ENCODE measurements around the gene FBXO11. TPM values are rescaled to one million over a fixed set of nuclear protein-coding genes. Genes with fewer than 3 reads are reported as not detected.

Gene FBXO11
- total and polyA plus RNA-seq, 2 experiments from 2014 or later: 27.4 to 43.5 TPM

DNA sequence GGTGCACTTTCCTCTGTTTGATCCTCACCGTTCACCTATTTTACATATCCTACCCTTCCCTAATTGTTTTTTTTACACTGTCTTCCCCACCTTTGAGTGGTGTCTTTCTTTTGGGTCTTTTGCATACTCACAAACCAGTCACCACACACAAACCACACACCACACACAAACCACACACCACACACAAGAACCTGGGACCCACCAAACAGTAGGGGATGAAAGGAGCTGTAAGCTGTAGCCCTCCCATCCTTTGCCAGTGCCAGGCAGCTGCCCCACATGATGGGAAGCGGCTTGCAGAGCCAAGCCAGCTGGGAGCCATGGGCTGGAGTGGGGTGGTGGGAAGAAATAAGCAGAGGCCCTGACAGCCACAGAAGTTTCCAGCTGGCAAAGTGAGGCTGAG is 162.2 kb downstream of the FBXO11 start:
- Histone ChIP-seq H3K4me1 (ENCODE audit: low read depth) (no peaks in the 10 kb centered on the region), H3K9me3 (ENCODE audit: low read depth) (no peaks in the 10 kb centered on the region), H3K36me3 (no peaks in the 10 kb centered on the region), H3K4me3 (no peak overlapping the region), H3K27me3 (no peaks in the 10 kb centered on the region), H3K27ac (no peak overlapping the region)
- TF ChIP-seq CTCF (IDR thresholded peaks at IDR 0.05; ENCODE audit: low read depth, low read length): no peak
- DNase-seq (ENCODE audit: low read depth in 1 of 2, low spot score in 1 of 2): no peak

- no peak for DNase-seq (ENCODE audit: low read depth in 1 of 2, low spot score in 1 of 2)
- H3K9me3 ChIP-seq (ENCODE audit: low read depth): no peaks in the 10 kb centered on the region
- no peaks in the 10 kb centered on the region for H3K27me3 ChIP-seq
- H3K4me3 ChIP-seq: no peak overlapping the region
- no peaks in the 10 kb centered on the region for H3K36me3 ChIP-seq
- no peaks in the 10 kb centered on the region for H3K4me1 ChIP-seq (ENCODE audit: low read depth)
- TF ChIP-seq CTCF (IDR thresholded peaks at IDR 0.05; ENCODE audit: low read depth, low read length): no peak
- no peak overlapping the region for H3K27ac ChIP-seq
Observed at GRCh38 chr2:47741637-47742036, 164.7 kb downstream of the FBXO11 start.

GRCh38 chr2:47741101-47741500 is 165.2 kb downstream of the FBXO11 start:
- no peaks in the 10 kb centered on the region for H3K4me1 ChIP-seq (ENCODE audit: low read depth)
- no peaks in the 10 kb centered on the region for H3K9me3 ChIP-seq (ENCODE audit: low read depth)
- TF ChIP-seq CTCF (IDR thresholded peaks at IDR 0.05; ENCODE audit: low read depth, low read length): no peak
- no peak overlapping the region for H3K4me3 ChIP-seq
- H3K36me3 ChIP-seq: no peaks in the 10 kb centered on the region
- no peak overlapping the region for H3K27ac ChIP-seq
- no peaks in the 10 kb centered on the region for H3K27me3 ChIP-seq
- no peak for DNase-seq (ENCODE audit: low read depth in 1 of 2, low spot score in 1 of 2)

Other genes starting within 250 kb of the FBXO11 start
- 80.7 and 84.0 TPM in 2 replicates for gene MSH6, start 123.4 kb downstream of the FBXO11 start, total RNA-seq
- gene MSH6, start 123.4 kb downstream of the FBXO11 start, polyA plus RNA-seq: 78.1 and 89.1 TPM in 2 replicates